HG03095 (cell line): ENCODE results near the gene GLP1R.

ENCODE experiments used
- ATAC-seq: cut with Tn5 transposase; IDR thresholded peaks from one replicate; pipeline ENCODE4 v1.9.1; 2021; ENCODE audit warnings: moderate library complexity; ENCODE audit not compliant: unreplicated experiment

GLP1R gene

GRCh38 chr6:39061588-39061987, 13.0 kb downstream of the GLP1R start:
- ATAC-seq = no peak

- no peak for ATAC-seq
Measured at GRCh38 chr6:39062014-39062740, 13.6 kb downstream of the GLP1R start.

GRCh38 chr6:39063526-39063925, 14.9 kb downstream of the GLP1R start:
- no peak for ATAC-seq

GRCh38 chr6:39065561-39065960, 17.0 kb downstream of the GLP1R start:
- no peak for ATAC-seq

- ATAC-seq = no peak
Measured at GRCh38 chr6:39068391-39068790, 19.8 kb downstream of the GLP1R start.

- ATAC-seq = no peak
Measured at GRCh38 chr6:39072830-39073229, 24.2 kb downstream of the GLP1R start.

- ATAC-seq = no peak
Measured at GRCh38 chr6:39073471-39074355, 25.1 kb downstream of the GLP1R start.

GRCh38 chr6:39074486-39074885, 25.9 kb downstream of the GLP1R start:
- no peak for ATAC-seq

- ATAC-seq = no peak
Measured at GRCh38 chr6:39075010-39075686, 26.6 kb downstream of the GLP1R start.

GRCh38 chr6:39075807-39076622, 27.4 kb downstream of the GLP1R start:
- no peak for ATAC-seq

GRCh38 chr6:39076623-39077535, 28.3 kb downstream of the GLP1R start:
- no peak for ATAC-seq

- ATAC-seq = no peak
Measured at GRCh38 chr6:39077882-39078594, 29.5 kb downstream of the GLP1R start.

- no peak for ATAC-seq
Measured at GRCh38 chr6:39078695-39079094, 30.1 kb downstream of the GLP1R start.

GRCh38 chr6:39079197-39080125, 30.9 kb downstream of the GLP1R start:
- no peak for ATAC-seq

- no peak for ATAC-seq
Measured at GRCh38 chr6:39080246-39080875, 31.8 kb downstream of the GLP1R start.

GRCh38 chr6:39082310-39082709, 33.7 kb downstream of the GLP1R start:
- ATAC-seq = no peak

- ATAC-seq = no peak
Measured at GRCh38 chr6:39083231-39083634, 34.7 kb downstream of the GLP1R start.

- no peak for ATAC-seq
Measured at GRCh38 chr6:39084506-39084905, 35.9 kb downstream of the GLP1R start.
